ENCODE results near the gene GHRL.
A peak's percentile ranks its signal among the peaks of the same experiment; 100 is the strongest.

Gene GHRL

GRCh38 chr3:10294030-10294586, 1.4 kb upstream of the GHRL start:
- DNase-seq: no peak

GRCh38 chr3:10291641-10292040, 1.1 kb downstream of the GHRL start:
- no peak for DNase-seq

DNA sequence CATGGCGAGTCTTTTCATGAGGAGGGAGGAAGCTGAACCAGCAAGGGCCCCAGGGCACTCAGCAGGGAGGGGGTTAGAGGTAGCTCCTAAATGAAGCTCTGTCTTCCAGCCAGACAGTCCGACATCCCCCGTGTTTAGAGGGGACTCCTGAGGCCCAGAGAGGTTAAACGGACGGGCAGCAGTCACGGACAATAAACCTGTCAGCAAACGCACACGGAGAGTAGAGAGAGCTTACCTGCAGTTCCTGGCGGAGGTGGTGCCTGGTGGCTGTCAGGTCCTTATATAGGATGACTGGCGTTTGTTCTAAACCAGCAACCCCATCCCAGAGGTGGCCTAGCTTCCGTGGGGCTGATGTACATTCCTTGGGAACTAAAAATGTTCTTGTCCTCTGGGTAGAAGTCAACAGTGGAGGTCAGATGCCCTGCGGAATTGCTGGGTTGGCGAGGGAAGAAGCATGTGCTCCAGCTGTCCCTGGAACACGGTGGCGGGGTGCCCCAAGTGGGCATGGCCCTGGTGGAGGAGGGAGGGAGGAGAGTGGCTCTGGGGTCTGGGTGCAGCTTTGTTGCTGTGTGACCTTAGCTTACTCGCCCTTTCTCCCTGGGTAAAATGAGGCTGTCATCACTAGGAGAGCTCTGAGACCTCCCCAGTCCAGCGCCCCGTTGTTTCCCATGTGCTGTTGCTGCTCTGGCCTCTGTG, 2.1 kb downstream of the GHRL start:
- no peak for DNase-seq

GRCh38 chr3:10289787-10290355, 2.9 kb downstream of the GHRL start:
- DNase-seq: no peak

- no peak for DNase-seq
These were observed 3.7 kb downstream of the GHRL start for GRCh38 chr3:10289077-10289476.

DNA sequence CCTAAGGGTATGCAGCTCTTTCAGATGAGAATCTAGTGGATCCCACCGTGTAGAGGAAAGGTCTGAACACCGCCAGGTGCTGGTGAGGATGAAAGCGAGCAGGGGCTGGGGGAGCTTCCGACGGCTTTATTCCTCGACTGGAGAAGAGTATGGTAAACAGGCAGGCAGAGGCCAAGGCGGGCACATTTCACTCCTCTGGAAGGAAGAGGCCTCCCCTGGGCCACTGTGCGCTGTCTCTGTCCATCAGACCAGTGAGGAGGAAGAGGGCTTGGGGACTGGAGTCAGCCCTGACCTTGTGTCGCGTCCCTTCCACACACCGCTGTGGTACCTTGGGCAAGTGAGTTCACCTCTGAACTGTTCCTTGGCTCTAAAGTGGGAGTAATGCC, 4.2 kb downstream of the GHRL start:
- DNase-seq: no peak

DNA sequence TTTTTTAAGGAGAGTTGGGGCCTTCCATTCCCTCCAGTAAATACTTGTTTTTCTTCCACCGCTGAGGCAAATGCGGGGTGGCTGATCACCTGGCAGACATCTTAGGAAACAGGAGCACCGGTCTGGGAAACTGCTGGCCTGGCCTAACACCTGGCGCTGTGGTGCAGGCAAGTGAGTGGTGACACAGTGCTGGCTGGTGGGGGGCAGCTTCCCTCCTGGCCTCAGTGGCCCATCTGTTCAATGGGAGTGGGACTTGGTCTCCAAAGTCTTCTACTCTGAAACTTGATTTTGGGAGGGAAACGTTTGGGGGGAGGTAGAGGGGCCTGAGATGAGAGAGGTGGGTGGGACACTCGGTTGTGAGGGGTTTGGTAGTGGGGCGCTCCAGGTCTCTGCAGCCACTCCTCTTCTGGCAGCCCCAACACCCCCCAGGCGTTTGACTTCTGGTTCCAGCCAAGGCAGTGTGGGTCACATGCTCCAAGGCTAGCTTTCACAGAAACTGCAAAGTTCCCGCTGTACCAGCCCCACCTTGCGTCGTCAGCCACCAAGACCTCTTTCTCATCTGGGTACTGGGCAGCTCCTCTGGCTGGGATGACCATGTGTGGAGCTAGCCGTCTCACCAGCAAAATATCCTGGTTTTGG, 4.7 kb downstream of the GHRL start:
- no peak for DNase-seq

- DNase-seq: peak in 1 of 2 donors; percentile 21
These were observed 6.0 kb downstream of the GHRL start for GRCh38 chr3:10286596-10287295.

DNA sequence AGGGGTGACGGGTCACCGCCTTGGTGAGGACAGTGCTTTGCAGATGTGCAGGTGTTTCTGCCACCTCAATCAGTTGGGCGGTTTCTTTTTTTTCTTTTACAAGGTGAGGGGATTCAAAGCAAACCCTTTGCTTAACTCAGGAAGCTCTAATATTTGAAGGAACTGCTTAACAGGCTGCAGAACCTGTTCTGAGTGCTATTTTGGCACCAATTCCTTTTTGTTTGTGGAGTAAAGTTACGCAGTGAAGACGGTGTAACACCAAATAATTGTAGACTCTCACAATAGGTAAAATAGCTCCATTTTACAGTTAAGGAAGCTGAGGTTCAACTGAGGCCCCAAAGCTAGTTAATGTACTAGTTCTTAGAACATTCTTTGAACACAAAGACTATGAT, 6.6 kb downstream of the GHRL start:
- DNase-seq: no peak

GRCh38 chr3:10285272-10286132, 7.2 kb downstream of the GHRL start:
- DNase-seq: peak in 1 of 2 donors; percentile 60

DNA sequence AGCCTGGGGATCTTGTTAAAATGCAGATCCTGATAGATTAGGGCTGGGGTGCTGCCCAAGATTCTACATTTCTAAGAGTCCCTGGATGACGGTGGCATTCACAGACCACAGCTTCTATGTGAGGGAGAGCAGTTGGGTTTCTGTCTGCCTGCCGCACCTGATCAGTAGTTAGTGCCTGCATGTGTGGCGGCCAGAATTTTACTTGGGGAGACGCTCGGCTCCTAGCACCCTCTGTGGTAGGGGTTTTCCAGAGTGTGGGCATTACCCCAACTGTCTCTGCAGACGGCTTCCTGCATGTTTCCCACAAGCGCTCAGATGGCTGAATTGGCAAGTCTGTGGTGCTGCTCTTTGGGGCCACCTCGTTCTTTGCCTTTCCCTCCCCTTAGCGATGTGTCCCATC, 8.3 kb downstream of the GHRL start:
- DNase-seq: peak in 1 of 2 donors; percentile 39

DNA sequence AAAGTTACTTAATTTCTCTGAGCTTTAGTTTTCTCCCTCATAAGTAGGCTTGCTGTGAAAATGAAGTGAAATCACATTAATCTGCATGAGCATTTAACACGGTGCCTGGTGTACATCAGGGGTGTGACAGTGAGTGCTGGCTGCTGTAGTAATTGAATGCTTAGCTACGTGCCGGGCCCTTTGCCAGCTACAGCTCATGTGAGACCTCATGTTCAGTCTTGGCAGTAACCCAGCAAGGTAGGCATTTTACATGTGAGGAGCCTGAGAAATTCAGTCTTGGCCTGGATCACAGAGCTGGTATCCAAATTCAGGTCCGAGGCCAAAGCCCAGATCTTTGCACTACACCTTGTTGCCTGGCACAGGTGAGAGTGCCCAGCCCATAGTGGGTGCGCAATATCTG, 9.1 kb downstream of the GHRL start:
- DNase-seq: no peak

- DNase-seq: peak; percentile 24 to 69
These were observed 10.8 kb downstream of the GHRL start for GRCh38 chr3:10281951-10282350.

DNA sequence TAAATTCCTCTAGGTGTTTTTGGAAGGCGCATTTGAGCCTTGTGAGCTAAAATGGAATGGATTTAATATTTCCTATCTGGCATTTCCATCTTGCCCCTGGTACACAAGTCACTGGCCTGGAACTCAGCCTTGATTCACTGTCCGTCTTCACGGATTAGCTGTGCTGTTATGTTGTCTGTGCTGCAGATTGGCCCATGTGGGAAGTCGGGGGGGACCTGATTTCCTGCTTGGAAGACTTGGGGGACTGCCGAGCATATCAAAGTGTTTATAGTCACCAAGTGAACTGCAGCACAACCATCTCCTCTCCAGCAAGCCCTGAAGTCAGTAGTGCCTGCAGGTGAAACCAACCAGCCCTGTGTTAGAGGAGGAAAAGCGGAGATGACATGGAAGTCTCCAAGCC, 12.2 kb downstream of the GHRL start:
- no peak for DNase-seq

- no peak for DNase-seq
These were observed 12.6 kb downstream of the GHRL start for GRCh38 chr3:10280177-10280529.

GRCh38 chr3:10279384-10280176, 13.2 kb downstream of the GHRL start:
- DNase-seq: peak; percentile 18 to 46

DNA sequence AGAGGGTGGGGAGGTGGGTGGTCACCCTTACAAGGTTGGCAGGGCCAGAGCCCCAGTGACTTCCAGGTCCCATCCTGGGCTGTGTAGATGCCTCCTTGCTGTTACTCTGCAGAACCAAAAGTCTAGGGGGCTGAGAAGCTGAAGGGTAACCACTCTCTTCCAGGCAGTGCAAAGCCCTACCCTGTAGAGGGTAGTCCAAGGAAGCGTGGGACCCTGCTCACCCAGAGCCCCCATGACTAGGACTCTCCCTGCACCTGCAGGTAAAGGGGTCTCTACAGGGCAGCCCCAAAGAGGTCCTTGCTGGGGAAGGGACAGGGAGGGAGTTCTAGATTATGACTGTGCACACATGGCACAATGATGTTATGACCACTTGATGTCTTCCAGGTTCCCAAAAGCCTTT, 14.2 kb downstream of the GHRL start:
- no peak for DNase-seq

DNA sequence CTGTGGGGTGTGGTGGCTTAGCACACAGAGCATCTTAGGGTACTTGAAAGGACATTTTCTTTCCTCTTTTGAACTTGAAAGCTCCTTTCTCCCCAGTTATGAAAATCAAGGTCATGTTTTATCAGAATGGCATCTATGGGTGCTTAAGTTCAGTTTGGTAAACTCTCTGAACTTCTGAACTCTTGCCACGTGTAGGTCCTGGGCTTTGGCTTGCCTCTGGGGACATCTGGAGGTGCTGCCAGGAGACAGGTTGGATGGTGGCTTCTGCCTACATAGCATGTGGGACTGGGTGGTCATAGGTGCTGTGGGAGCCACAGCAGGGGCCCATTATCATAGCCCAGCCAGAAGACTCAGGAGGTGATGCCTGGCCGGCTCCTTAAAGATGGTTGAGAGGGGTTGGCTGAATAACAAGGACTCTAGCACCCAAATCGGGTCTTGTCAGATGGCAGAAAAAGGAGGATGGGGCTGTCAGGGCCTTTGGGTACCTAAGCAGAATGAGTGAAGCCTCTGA, 15.6 kb downstream of the GHRL start:
- DNase-seq: no peak

DNA sequence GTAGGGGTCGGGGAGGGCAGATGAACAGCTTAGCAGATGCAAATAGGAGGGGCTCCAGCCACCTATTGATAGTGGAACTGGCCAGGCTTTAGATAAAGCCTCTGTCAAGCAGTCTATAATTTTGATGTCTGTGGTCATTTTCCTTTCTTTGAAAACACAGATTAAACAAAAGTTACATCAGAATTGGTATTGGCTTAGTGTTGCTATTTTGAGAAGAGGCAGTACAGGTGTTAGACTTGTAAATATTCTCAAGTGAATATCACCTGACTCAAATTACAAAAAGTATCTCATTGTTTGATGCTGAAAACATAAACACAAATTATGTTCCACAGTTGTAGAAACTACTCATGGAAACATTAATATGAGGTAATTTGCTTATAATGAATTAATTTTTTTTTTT, 18.1 kb downstream of the GHRL start:
- no peak for DNase-seq

DNA sequence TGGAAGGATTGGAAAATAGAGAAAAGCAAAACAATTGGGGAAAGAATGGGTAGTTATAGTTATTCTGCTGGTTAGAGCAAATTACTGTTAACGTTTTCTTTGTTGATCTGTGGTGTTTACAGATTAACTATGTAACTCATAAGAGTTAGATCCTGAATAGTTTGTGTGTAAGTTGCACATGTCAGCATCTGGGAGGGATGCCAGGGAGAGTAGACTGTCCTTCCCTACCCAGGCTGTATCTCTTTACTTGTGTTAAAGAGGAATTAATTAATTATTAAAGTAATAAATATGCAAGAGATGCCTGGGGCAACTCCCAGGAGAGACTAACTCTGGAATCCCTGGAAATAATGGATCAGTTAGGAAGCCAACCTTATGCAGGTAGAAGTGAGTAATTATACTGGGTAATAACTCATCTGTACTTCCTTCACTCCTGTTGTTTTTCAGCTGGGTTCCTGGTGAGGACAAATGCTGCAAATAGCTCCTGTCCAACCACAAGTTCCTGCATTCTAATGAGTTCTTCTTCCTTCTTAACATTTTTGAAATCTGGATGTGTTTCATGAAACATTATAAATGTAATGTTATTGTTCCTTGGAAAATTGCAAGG, 18.9 kb downstream of the GHRL start:
- DNase-seq: no peak

GRCh38 chr3:10272977-10273376, 19.8 kb downstream of the GHRL start:
- DNase-seq: no peak

Measured in inflammatory macrophage treated with lipopolysaccharide for 1 hour (primary cell).